Common myeloid progenitor, CD34-positive (primary cell): Measurements from ENCODE around the gene TCF12.
"Not testable (repeated sequence)": the region's sequence is repeated elsewhere in the genome, so short reads cannot be mapped to it uniquely, and the experiment has no call there.

Experiments used
- CTCF ChIA-PET: fragments of 350-600 bp; sonication (Branson Sonifier 250); formaldehyde crosslinking; loops from one replicate; lab custom pipeline; 2021; ENCODE audit warnings: antibody characterized with exemption; lab: Charles Lee
- POLR2A ChIA-PET: fragments of 350-600 bp; sonication (Branson Sonifier 250); formaldehyde crosslinking; loops from one replicate; lab custom pipeline; 2021; ENCODE audit warnings: antibody characterized with exemption; lab: Charles Lee
- DNase-seq, 3 donors: peaks; one replicate each; pipeline versions ENCODE4 v3.0.0 to v3.0.0-alpha.2; 2013
- H3K27ac ChIP-seq, 2 experiments: 1 replicate in 1 of 2; 2 replicates in 1 of 2; pipeline ENCODE4 v1.7.0; 2013; ENCODE audit warnings: inconsistent platforms in 2 of 2, low read length in 2 of 2, mild to moderate bottlenecking in 2 of 2, low read depth in 1 of 2, moderate library complexity in 1 of 2; ENCODE audit not compliant: severe bottlenecking in 2 of 2, insufficient read depth in 1 of 2, poor library complexity in 1 of 2
- H3K27me3 ChIP-seq, 5 experiments: replicated peaks in 2 of 5; 1 replicate in 3 of 5; 2 replicates in 2 of 5; pipeline versions ENCODE4 v1.6.1 to v1.7.0; 2013; ENCODE audit warnings: low read length in 4 of 5, mild to moderate bottlenecking in 2 of 5, moderate library complexity in 2 of 5, inconsistent platforms in 1 of 5; ENCODE audit not compliant: insufficient read depth in 5 of 5, control insufficient read depth in 4 of 5
- H3K36me3 ChIP-seq, 4 experiments: 1 replicate in 2 of 4; 2 replicates in 2 of 4; pipeline versions ENCODE4 v1.6.1 to v1.7.0; 2013; ENCODE audit warnings: low read length in 3 of 4, control low read depth in 1 of 4, mild to moderate bottlenecking in 1 of 4; ENCODE audit not compliant: control insufficient read depth in 4 of 4, insufficient read depth in 4 of 4
- H3K4me1 ChIP-seq, 4 experiments: 1 replicate in 3 of 4; 2 replicates in 1 of 4; pipeline versions ENCODE4 v1.6.1 to v1.7.1; 2013; ENCODE audit warnings: low read length in 3 of 4, mild to moderate bottlenecking in 3 of 4, control low read depth in 1 of 4, inconsistent platforms in 1 of 4, moderate library complexity in 1 of 4; ENCODE audit not compliant: control insufficient read depth in 4 of 4, insufficient read depth in 4 of 4; ENCODE audit errors: control extremely low read depth in 1 of 4
- H3K4me3 ChIP-seq, 7 experiments: 1 replicate in 4 of 7; 2 replicates in 3 of 7; pipeline versions ENCODE4 v1.5.1 to v1.7.0; 2013; ENCODE audit warnings: mild to moderate bottlenecking in 7 of 7, low read length in 6 of 7, moderate library complexity in 6 of 7, inconsistent platforms in 2 of 7, low read depth in 2 of 7, control low read depth in 1 of 7; ENCODE audit not compliant: insufficient read depth in 4 of 7, control insufficient read depth in 1 of 7; ENCODE audit errors: extremely low read depth in 1 of 7
- H3K9me3 ChIP-seq, 5 experiments: 1 replicate in 4 of 5; 2 replicates in 1 of 5; pipeline versions ENCODE4 v1.6.1 to v1.7.1; 2013; ENCODE audit warnings: low read length in 4 of 5, mild to moderate bottlenecking in 2 of 5, inconsistent platforms in 1 of 5, low read depth in 1 of 5, moderate library complexity in 1 of 5; ENCODE audit not compliant: control insufficient read depth in 4 of 5, insufficient read depth in 2 of 5; ENCODE audit errors: control extremely low read depth in 1 of 5
- WGBS: methylation state at CpG from one replicate; pipeline ENCODE4 v1.1.5; 2013; ENCODE audit not compliant: insufficient coverage; 5-methylcytosine and 5-hydroxymethylcytosine counted together

TCF12 gene

DNA sequence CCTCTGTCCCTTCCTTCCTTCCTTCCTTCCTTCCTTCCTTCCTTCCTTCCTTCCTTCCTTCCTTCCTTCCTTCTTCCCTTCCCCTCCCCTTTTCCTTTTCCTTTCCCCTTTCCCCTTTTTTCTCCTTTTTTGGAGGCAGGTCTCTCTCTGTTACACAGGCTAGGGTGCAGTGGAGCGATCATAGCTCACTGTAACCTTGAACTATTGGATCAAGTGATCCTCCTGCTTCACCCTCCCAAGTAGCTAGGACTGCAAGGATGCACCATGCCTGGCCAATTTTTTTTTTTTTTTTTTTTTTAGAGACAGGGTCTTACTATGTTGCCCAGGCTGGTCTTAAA is 232.4 kb downstream of the TCF12 start:
- H3K27me3 ChIP-seq, H3K4me3 ChIP-seq, DNase-seq, H3K4me1 ChIP-seq, H3K27ac ChIP-seq: not testable (repeated sequence)
- Histone ChIP-seq H3K9me3 (peaks cover 0 to 20% (median 9%) of the 10 kb centered on the region in 5 experiments), H3K36me3 (peaks cover 5 to 19% (median 11%) of the 10 kb centered on the region in 4 experiments)
- CTCF ChIA-PET, result interaction anchor here (0.8 kb wide), 1 partner anchor 62 kb away, joined by 5 read pairs; no protein-coding TSS in a partner anchor
- POLR2A ChIA-PET, result interaction anchor here (0.6 kb wide), 1 partner anchor 63 kb away, joined by 3 read pairs; no protein-coding TSS in a partner anchor
- 100% methylated on average over 1 of the region's 1 CpG for WGBS

GRCh38 chr15:57152133-57152532 is 233.7 kb downstream of the TCF12 start:
- Histone ChIP-seq H3K4me3 (peak overlapping the region in 1 of 7 experiments; percentile 19), H3K36me3 (peaks cover 5 to 19% (median 11%) of the 10 kb centered on the region in 4 experiments), H3K27ac (no peak overlapping the region), H3K9me3 (peaks cover 0 to 20% (median 9%) of the 10 kb centered on the region in 5 experiments), H3K27me3 (no peaks in the 10 kb centered on the region), H3K4me1 (peaks cover 0 to 2% (median under 1%) of the 10 kb centered on the region in 4 experiments)
- ChIA-PET POLR2A (no interaction called here), CTCF (interaction anchor here (0.9 kb wide), 1 partner anchor 13 kb away, joined by 3 read pairs; no protein-coding TSS in a partner anchor)
- DNase-seq, result no peak
- 100% methylated on average over 1 of the region's 1 CpG for WGBS

- peaks cover 0 to 2% (median 0%) of the 10 kb centered on the region in 4 experiments for H3K4me1 ChIP-seq
- CTCF ChIA-PET, result interaction anchor here (0.9 kb wide), 1 partner anchor 14 kb away, joined by 3 read pairs; no protein-coding TSS in a partner anchor
- no CpG with 5 or more reads among the region's 3 CpGs for WGBS
- POLR2A ChIA-PET, result no interaction called here
- H3K9me3 ChIP-seq, result peaks cover 0 to 20% (median 9%) of the 10 kb centered on the region in 5 experiments
- peak in 2 of 3 donors; percentile 58 to 65 for DNase-seq
- H3K27ac ChIP-seq, result no peak overlapping the region
- no peaks in the 10 kb centered on the region for H3K27me3 ChIP-seq
- H3K36me3 ChIP-seq, result peaks cover 5 to 19% (median 11%) of the 10 kb centered on the region in 4 experiments
- no peak overlapping the region for H3K4me3 ChIP-seq
Measured at GRCh38 chr15:57152666-57153539, 234.5 kb downstream of the TCF12 start.

GRCh38 chr15:57156210-57156884 is 237.9 kb downstream of the TCF12 start:
- H3K27me3 ChIP-seq, result no peaks in the 10 kb centered on the region
- no peak for DNase-seq
- peaks cover 3 to 13% (median 11%) of the 10 kb centered on the region in 4 experiments for H3K36me3 ChIP-seq
- ChIA-PET CTCF (interaction anchor here (1.8 to 2.0 kb wide), 2 partner anchors 10 to 18 kb away, joined by 4 to 9 read pairs; no protein-coding TSS in a partner anchor), POLR2A (no interaction called here)
- no peak overlapping the region for H3K27ac ChIP-seq
- H3K9me3 ChIP-seq, result peaks cover 0 to 14% (median 8%) of the 10 kb centered on the region in 5 experiments
- WGBS, result 100% methylated on average over 1 of the region's 3 CpGs
- no peak overlapping the region for H3K4me3 ChIP-seq
- peaks cover 0 to 2% (median 0%) of the 10 kb centered on the region in 4 experiments for H3K4me1 ChIP-seq

DNA sequence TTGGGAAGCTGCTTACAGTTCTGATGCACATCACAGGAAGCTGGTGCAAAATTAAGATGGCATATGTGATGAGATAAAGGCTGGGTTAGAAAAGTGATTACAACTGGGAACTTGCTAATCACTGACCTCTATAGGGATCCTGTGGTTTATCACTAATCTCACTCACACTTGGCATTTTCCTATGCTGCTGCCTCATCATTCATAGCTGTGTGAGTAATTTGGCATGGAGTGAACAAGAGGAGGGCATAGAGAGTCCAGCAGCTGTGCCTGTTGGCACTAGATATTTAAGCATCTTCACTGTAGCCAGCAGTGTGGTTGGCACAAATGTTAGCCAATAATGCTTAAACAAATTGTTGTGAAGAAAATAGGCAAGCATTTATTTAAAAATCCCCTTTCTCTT is 240.1 kb downstream of the TCF12 start:
- Histone ChIP-seq H3K4me1 (no peaks in the 10 kb centered on the region), H3K9me3 (peaks cover 0 to 2% (median 0%) of the 10 kb centered on the region in 5 experiments), H3K27me3 (no peaks in the 10 kb centered on the region), H3K27ac (no peak overlapping the region), H3K4me3 (no peak overlapping the region), H3K36me3 (peaks cover 0 to 9% (median under 1%) of the 10 kb centered on the region in 4 experiments)
- ChIA-PET CTCF (interaction anchor here (1.0 to 1.6 kb wide), 3 partner anchors 9 to 148 kb away, joined by 3 to 6 read pairs (median 4); no protein-coding TSS in a partner anchor), POLR2A (no interaction called here)
- DNase-seq, result peak in 2 of 3 donors; percentile 26 to 40

GRCh38 chr15:57158997-57159668 is 240.7 kb downstream of the TCF12 start:
- peaks cover 0 to 8% (median under 1%) of the 10 kb centered on the region in 4 experiments for H3K36me3 ChIP-seq
- H3K27me3 ChIP-seq, result no peaks in the 10 kb centered on the region
- H3K4me1 ChIP-seq, result no peaks in the 10 kb centered on the region
- ChIA-PET POLR2A (no interaction called here), CTCF (interaction anchor here (1.0 to 1.6 kb wide), 4 partner anchors 8 to 147 kb away, joined by 3 to 6 read pairs (median 4); no protein-coding TSS in a partner anchor)
- no peak overlapping the region for H3K27ac ChIP-seq
- H3K4me3 ChIP-seq, result no peak overlapping the region
- 100% methylated on average over 4 of the region's 4 CpGs for WGBS
- H3K9me3 ChIP-seq, result peaks cover 0 to 3% (median 0%) of the 10 kb centered on the region in 5 experiments
- DNase-seq, result no peak
